Fibroblast of the aortic adventitia (primary cell): Measurements from ENCODE around the gene TCN2. TPM values are rescaled to one million over a fixed set of nuclear protein-coding genes. Genes with fewer than 3 reads are reported as not detected.

Experiments
- DNase-seq: peaks from one replicate; pipeline ENCODE4 v3.0.0-alpha.2; 2010; ENCODE audit warnings: low read depth
- H3K4me3 ChIP-seq: 2 replicates; pipeline ENCODE4 v1.5.1; 2011; ENCODE audit warnings: low read depth, mild to moderate bottlenecking, control low read depth, low read length, moderate library complexity
- total RNA-seq: library from RNA; depleted of rRNA; stranded (reverse); fragments of >200 nt; gene quantifications from 2 replicates; pipeline ENCODE4 v1.2.3, GENCODE V29; 2012; ENCODE audit warnings: low replicate concordance
- TF ChIP-seq, protein P1 (sequence below): IDR thresholded peaks from 2 replicates; pipeline ENCODE4 v1.5.1; 2011; ENCODE audit warnings: mild to moderate bottlenecking, low read length, control low read depth, inconsistent platforms; ENCODE audit not compliant: insufficient read depth

The TCN2 gene
- total RNA-seq, 1 donor: 13.9 TPM

DNA sequence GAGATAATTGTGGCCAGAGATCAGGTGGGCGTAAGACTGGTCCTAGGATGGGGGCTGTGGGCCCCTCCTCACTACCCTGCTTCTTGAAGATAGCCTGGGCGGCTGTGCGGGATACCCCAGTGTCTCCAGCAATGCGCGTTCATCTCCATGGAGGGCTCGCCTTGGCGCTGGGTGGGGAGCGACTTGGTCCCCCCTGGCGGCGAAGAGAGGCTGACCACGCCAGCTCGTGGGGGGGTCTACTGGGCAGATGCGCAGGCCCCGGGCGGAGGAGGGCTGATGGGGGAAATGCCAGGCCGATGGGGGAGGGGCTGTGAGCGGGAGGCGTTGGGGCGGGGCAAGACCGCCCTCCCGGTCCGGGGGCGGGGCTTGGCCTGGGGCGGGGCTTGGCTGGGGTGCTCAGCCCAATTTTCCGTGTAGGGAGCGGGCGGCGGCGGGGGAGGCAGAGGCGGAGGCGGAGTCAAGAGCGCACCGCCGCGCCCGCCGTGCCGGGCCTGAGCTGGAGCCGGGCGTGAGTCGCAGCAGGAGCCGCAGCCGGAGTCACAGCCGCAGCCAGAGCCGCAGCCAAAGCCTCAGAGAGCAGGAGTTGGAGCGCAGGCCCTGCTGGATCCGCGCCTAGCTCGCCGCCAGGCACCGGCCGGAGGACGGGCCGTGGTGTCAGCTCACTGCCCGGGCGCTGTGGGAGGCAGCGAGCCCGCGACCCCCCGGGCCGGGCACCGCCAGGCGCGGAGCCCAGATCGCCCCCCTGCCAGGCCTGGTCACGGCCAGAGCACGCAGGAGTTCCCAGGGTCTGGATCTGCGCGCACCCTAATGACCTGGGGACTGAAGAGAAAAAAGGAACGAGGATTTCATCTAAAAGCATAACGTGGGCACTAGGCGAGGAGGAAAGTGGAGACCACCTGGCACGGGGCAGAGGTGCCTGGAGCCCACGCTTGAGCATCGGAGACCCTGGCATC is 28.6 kb downstream of the TCN2 start, which contains the start of gene SLC35E4:
Gene SLC35E4, plus strand, starts transcription at position 509 of the 953 bp plus-strand sequence. CDS start 670 bp downstream, outside the sequence.
- TF ChIP-seq, protein P1, sequence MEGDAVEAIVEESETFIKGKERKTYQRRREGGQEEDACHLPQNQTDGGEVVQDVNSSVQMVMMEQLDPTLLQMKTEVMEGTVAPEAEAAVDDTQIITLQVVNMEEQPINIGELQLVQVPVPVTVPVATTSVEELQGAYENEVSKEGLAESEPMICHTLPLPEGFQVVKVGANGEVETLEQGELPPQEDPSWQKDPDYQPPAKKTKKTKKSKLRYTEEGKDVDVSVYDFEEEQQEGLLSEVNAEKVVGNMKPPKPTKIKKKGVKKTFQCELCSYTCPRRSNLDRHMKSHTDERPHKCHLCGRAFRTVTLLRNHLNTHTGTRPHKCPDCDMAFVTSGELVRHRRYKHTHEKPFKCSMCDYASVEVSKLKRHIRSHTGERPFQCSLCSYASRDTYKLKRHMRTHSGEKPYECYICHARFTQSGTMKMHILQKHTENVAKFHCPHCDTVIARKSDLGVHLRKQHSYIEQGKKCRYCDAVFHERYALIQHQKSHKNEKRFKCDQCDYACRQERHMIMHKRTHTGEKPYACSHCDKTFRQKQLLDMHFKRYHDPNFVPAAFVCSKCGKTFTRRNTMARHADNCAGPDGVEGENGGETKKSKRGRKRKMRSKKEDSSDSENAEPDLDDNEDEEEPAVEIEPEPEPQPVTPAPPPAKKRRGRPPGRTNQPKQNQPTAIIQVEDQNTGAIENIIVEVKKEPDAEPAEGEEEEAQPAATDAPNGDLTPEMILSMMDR: peak; percentile 42
- peak; percentile 84 for DNase-seq
- H3K4me3 ChIP-seq: peak within 1 kb of the TSS; percentile 81

DNA sequence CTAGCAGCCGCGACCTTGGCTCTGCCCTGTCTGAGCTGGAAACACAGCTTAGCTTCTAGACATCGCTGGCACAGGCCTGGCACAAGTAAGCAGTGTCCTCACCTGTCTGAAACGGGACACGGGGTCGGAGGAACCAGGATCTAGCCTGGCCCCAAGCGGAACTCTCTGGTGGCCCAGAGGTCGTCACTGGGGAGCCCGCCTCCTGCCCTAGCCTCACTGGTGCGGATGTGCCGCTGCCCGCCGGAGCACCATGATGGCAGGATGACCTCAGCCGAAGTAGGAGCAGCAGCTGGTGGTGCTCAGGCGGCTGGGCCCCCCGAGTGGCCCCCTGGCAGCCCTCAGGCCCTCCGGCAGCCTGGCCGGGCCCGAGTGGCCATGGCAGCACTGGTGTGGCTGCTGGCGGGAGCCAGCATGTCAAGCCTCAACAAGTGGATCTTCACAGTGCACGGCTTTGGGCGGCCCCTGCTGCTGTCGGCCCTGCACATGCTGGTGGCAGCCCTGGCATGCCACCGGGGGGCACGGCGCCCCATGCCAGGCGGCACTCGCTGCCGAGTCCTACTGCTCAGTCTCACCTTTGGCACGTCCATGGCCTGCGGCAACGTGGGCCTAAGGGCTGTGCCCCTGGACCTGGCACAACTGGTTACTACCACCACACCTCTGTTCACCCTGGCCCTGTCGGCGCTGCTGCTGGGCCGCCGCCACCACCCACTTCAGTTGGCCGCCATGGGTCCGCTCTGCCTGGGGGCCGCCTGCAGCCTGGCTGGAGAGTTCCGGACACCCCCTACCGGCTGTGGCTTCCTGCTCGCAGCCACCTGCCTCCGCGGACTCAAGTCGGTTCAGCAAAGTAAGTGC is 29.5 kb downstream of the TCN2 start:
- TF ChIP-seq, protein P1: no peak
- peak; percentile 7 for DNase-seq
- H3K4me3 ChIP-seq: peak overlapping the region; percentile 81

DNA sequence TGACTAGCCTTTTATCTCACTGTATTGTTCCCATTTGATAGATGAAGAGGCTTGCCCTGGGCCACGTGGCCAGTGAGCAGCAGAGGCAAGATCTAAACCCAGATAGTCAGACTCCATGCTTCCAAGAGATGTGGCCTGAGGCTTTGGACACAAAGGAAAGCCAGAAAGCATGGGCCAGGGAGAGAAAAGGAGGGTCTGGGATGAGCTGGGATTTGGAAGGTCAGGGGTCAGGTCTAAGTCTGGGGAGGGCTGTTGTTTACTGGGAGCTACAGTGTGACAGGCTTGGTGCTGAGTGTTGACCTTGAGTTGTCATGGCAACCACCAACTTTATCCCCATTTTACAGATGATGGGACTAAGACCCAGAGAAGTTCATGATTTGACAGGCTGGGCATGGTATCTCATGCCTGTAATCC is 30.7 kb downstream of the TCN2 start:
- TF ChIP-seq, protein P1: no peak
- peak overlapping the region; percentile 81 for H3K4me3 ChIP-seq
- peak; percentile 16 for DNase-seq

DNA sequence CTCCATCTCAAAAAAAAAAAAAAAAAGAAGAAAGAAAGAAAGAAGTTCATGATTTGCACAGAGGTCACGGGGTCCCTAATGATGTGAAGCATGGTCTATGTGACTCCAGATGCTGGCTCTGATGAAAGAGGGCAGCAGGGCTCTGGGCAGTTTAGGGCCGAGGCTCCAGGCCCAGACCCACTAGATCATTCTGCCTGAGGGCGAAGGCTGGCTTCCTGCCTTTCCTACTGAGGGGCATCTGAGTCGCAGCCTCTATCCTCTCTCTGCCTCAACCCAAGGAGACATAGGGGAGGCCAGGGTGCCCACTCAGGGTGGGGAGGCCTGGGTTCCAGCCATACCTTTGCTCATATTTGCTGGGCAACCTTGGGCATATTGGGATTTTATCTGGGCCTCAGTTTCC is 33.4 kb downstream of the TCN2 start:
- TF ChIP-seq, protein P1: no peak
- no peak overlapping the region for H3K4me3 ChIP-seq

DNA sequence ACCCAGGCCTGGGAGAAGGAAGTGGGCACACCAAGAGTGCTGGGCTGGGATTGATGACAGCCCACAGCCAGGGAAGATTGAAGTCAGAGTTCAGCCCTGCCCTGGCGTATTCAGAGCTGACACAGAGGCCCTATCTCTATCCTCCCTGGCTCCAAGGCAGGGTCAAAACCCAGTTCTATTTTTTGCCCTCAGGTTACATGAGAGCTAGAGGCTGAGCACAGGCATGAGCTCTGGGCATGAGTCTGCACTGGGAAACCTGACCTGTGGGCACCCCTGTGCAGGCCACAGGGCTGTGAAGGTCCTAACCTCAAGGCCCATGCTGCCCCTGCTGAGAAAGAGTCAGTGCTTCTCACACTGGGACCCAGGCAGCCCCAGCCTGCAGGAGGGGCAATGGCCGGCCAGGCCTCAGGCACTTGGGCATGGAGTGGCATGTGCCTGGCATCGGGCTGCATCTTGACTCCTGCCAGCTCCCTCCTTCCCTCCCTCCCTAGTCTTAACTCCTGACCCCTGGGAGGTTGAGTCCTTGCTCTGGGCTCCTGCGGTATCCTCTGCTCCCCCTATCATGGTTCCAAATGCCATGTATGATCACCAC is 34.0 kb downstream of the TCN2 start:
- TF ChIP-seq, protein P1: no peak
- H3K4me3 ChIP-seq: no peak overlapping the region
- no peak for DNase-seq

More for the DNA sequence above, 33.4 kb downstream of the TCN2 start:
- no peak for DNase-seq

DNA sequence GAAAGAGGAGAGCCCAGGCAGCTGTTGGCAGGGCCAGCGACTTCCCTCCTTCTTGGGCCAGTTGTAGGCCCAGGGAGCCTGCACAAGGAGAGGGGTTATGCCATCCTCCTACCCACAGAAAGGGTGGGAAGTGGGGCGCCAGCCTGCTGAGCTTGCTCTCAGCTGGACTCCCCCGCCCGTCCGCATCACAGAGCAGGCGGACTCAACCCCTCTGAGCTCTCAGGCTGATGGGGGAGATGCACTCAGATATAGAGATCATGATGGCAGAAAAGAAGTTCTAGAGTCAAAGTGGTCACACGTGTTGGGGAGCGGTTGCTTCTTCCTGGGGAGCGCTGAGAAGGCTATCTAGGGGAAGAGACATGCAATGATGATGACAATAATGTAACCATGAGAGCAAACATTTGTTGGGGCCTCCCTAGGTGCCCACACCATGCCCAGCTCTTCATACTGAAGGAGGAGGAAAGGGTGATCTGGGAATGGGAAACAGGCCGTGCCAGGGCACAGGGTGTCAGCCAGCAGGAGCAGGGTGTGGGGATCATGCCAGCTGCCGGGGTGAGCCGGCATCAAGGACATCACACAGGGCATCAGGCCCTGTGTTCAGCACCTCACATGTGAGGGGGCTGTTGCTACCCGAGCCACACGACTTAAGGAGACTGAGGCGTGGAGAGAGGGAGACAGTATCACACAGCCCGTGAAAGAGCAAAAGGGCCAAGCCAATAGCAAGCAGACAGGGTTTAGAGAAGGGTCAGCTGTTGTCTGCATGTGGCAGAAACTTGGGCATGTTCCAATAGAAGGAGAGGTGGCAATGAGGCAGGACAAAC is 36.3 kb downstream of the TCN2 start:
- no peak overlapping the region for H3K4me3 ChIP-seq
- TF ChIP-seq, protein P1: no peak
- no peak for DNase-seq
